A673 (cell line): Measurements from ENCODE around the gene OR14K1. TPM values are rescaled to one million over a fixed set of nuclear protein-coding genes. Genes with fewer than 3 reads are reported as not detected.

ENCODE experiments used
- BruUV-seq: library from RNA; stranded (reverse); fragments of 400-500 nt; replicated peaks from 2 replicates; lab custom pipeline; 2021; lab: Mats Ljungman, UMichigan
- CTCF ChIA-PET: fragments of 300-600 bp; sonication (Branson Sonifier 250); formaldehyde crosslinking; loops from one replicate; lab custom pipeline; 2022; ENCODE audit warnings: antibody characterized with exemption; lab: Charles Lee
- POLR2A ChIA-PET: fragments of 300-600 bp; sonication (Branson Sonifier 250); formaldehyde crosslinking; loops from one replicate; lab custom pipeline; 2022; ENCODE audit warnings: antibody characterized with exemption; ENCODE audit not compliant: low non-redundant PET; lab: Charles Lee
- DNase-seq: peaks from one replicate; pipeline ENCODE4 v3.0.0-alpha.2; 2015; ENCODE audit warnings: low spot score
- H3K27ac ChIP-seq: fragments of 200-600 bp; sonication (generic); 2 replicates; pipeline ENCODE4 v1.5.1; 2016; ENCODE audit warnings: mixed run types, low read depth, mild to moderate bottlenecking, mixed read lengths, antibody characterized with exemption, low read length; ENCODE audit not compliant: poor library complexity, severe bottlenecking
- H3K27me3 ChIP-seq: fragments of 200-600 bp; sonication (generic); replicated peaks from 2 replicates; pipeline ENCODE4 v1.6.1; 2017; ENCODE audit warnings: mixed run types, low read depth, mild to moderate bottlenecking, mixed read lengths, antibody characterized with exemption, low read length; ENCODE audit not compliant: insufficient read depth, poor library complexity
- H3K36me3 ChIP-seq: fragments of 200-600 bp; sonication (generic); 2 replicates; pipeline ENCODE4 v1.6.1; 2016; ENCODE audit warnings: mixed run types, mild to moderate bottlenecking, mixed read lengths, antibody characterized with exemption, low read length; ENCODE audit not compliant: insufficient read depth, poor library complexity, severe bottlenecking
- H3K4me1 ChIP-seq: fragments of 200-600 bp; sonication (generic); 2 replicates; pipeline ENCODE4 v1.6.1; 2017; ENCODE audit warnings: mixed run types, mild to moderate bottlenecking, mixed read lengths, antibody characterized with exemption, low read length; ENCODE audit not compliant: insufficient read depth, poor library complexity, severe bottlenecking
- H3K4me3 ChIP-seq: fragments of 200-600 bp; sonication (generic); 2 replicates; pipeline ENCODE4 v1.5.1; 2016; ENCODE audit warnings: low read depth, mixed run types, mild to moderate bottlenecking, mixed read lengths, low read length; ENCODE audit not compliant: poor library complexity, severe bottlenecking
- H3K9me3 ChIP-seq: fragments of 200-600 bp; sonication (generic); 2 replicates; pipeline ENCODE4 v1.6.1; 2016; ENCODE audit warnings: mixed run types, low read depth, mild to moderate bottlenecking, mixed read lengths, antibody characterized with exemption, low read length; ENCODE audit not compliant: poor library complexity, severe bottlenecking
- CTCF ChIP-seq: fragments of 300-800, 200-600 bp; sonication (generic); conservative IDR thresholded peaks from 2 replicates; pipeline ENCODE4 v1.5.1; 2017; ENCODE audit warnings: low read depth, mild to moderate bottlenecking, antibody characterized with exemption, low read length, moderate library complexity, mixed read lengths
- EZH2 ChIP-seq: fragments of 200-600 bp; sonication (generic); IDR thresholded peaks from 2 replicates; pipeline ENCODE4 v1.6.1; 2017; ENCODE audit warnings: borderline replicate concordance, low read depth, mild to moderate bottlenecking, mixed read lengths, antibody characterized with exemption, low read length; ENCODE audit not compliant: poor library complexity, severe bottlenecking
- intact Hi-C: fragments of 100-400 bp; cut with micrococcal nuclease; formaldehyde crosslinking; loops from one replicate; pipeline ENCODE4 v1.10.0; 2022; ENCODE audit not compliant: unreplicated experiment
- total RNA-seq: library from RNA; stranded (reverse); gene quantifications from 2 replicates; pipeline ENCODE4 v1.2.3, GENCODE V29; 2021

OR14K1 gene
- total RNA-seq, 1 experiment from 2014 or later: not detected

- Histone ChIP-seq H3K27ac (no peak within 1 kb of the TSS), H3K9me3 (no peaks in the 10 kb centered on the region), H3K4me3 (no peak within 1 kb of the TSS), H3K36me3 (no peaks in the 10 kb centered on the region), H3K27me3 (no peaks in the 10 kb centered on the region), H3K4me1 (no peaks in the 10 kb centered on the region)
- intact Hi-C loops: no loop called here
- no peak for TF ChIP-seq CTCF
- no TSS peak for BruUV-seq
- ChIA-PET CTCF (no interaction called here), POLR2A (no interaction called here)
- DNase-seq: no peak
Measured at GRCh38 chr1:247760456-247760855, 22.0 kb downstream of the OR14K1 start, which contains the start of gene OR1C1. Gene OR1C1, minus strand, starts transcription at chr1:247760556. Its CDS starts 2,150 bp downstream, at chr1:247758406.

- CTCF ChIA-PET: no interaction called here
- Histone ChIP-seq H3K27me3 (no peaks in the 10 kb centered on the region), H3K9me3 (no peaks in the 10 kb centered on the region), H3K36me3 (no peaks in the 10 kb centered on the region), H3K4me3 (no peak overlapping the region), H3K4me1 (no peaks in the 10 kb centered on the region), H3K27ac (no peak overlapping the region)
- TF ChIP-seq CTCF (no peak), EZH2 (no peak)
- DNase-seq: no peak
- BruUV-seq: no TSS peak
- intact Hi-C loops: no loop called here
- POLR2A ChIA-PET: no interaction called here
Measured at GRCh38 chr1:247769603-247770002, 31.2 kb downstream of the OR14K1 start.

Other genes starting within 250 kb of the OR14K1 start
- not detected in 2 replicates for gene OR2C3, start 202.2 kb upstream of the OR14K1 start, total RNA-seq
- gene GCSAML, start 189.5 kb upstream of the OR14K1 start, total RNA-seq: not detected in 2 replicates
- not detected in 2 replicates for gene OR2G2, start 150.3 kb upstream of the OR14K1 start, total RNA-seq
- not detected in 2 replicates for gene OR2G3, start 133.0 kb upstream of the OR14K1 start, total RNA-seq
- not detected in 2 replicates for gene OR13G1, start 58.9 kb upstream of the OR14K1 start, total RNA-seq
- gene OR6F1, start 22.0 kb upstream of the OR14K1 start, total RNA-seq: not detected in 2 replicates
- gene OR14A2, start 9.5 kb downstream of the OR14K1 start, total RNA-seq: not detected in 2 replicates
- gene OR1C1, start 21.9 kb downstream of the OR14K1 start, total RNA-seq: not detected in 2 replicates
- not detected in 2 replicates for gene OR14A16, start 85.5 kb downstream of the OR14K1 start, total RNA-seq
- gene OR11L1, start 103.3 kb downstream of the OR14K1 start, total RNA-seq: not detected in 2 replicates
- not detected in 2 replicates for gene TRIM58, start 118.6 kb downstream of the OR14K1 start, total RNA-seq
- not detected in 2 replicates for gene OR2W3, start 157.0 kb downstream of the OR14K1 start, total RNA-seq
- not detected in 2 replicates for gene OR2T8, start 181.6 kb downstream of the OR14K1 start, total RNA-seq
- gene OR2AJ1, start 186.3 kb downstream of the OR14K1 start, total RNA-seq: not detected in 2 replicates
- not detected in 2 replicates for gene OR2L8, start 210.2 kb downstream of the OR14K1 start, total RNA-seq
- gene OR2AK2, start 226.6 kb downstream of the OR14K1 start, total RNA-seq: not detected in 2 replicates